Mononuclear cell (primary cell): Measurements from ENCODE around the gene AK4. TPM values are rescaled to one million over a fixed set of nuclear protein-coding genes. Genes with fewer than 3 reads are reported as not detected.
"Not testable (repeated sequence)": the region's sequence is repeated elsewhere in the genome, so short reads cannot be mapped to it uniquely, and the experiment has no call there.

Source experiments
- H3K27me3 ChIP-seq: 2 replicates; pipeline ENCODE4 v1.6.0; 2011; ENCODE audit warnings: low read length, control low read depth; ENCODE audit not compliant: insufficient read depth
- H3K4me1 ChIP-seq: 2 replicates; pipeline ENCODE4 v1.5.1; 2011; ENCODE audit warnings: mild to moderate bottlenecking, low read length, control low read depth; ENCODE audit not compliant: insufficient read depth
- H3K4me3 ChIP-seq: 2 replicates; pipeline ENCODE4 v1.5.1; 2011; ENCODE audit warnings: mild to moderate bottlenecking, low read length, moderate library complexity
- H3K9me3 ChIP-seq: 2 replicates; pipeline ENCODE4 v1.5.1; 2011; ENCODE audit warnings: low read depth, mild to moderate bottlenecking, control low read depth, low read length
- total RNA-seq: library from RNA; depleted of rRNA; stranded (reverse); fragments of >200 nt; gene quantifications from one replicate; pipeline ENCODE4 v1.2.3, GENCODE V29; 2012

AK4 gene
- total RNA-seq, 1 donor: 2.9 TPM

DNA sequence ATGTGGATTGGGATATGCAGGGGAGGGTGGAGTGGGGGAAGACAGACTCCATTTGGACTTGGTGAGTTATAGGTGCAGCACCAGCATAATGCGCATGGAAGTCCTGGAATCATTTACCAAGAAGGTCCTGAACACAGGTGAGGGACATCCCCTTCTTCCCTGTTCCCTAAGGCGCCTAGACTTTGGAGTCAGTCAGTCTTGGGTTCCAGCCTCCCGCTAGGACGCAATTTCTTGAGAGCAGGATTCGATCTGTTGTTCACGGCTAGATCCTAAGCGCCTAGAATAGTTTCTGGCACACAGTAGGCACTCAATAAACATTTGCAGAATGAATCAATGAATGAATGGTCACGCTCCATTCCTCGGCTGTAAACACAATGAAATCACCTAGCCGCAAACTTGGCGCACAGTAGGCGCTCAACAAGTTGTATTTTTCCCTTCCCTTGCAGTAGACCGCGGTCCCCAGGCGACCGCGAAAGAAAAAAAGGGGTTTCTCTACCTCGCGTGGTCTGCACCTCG lies 1.0 kb upstream of the AK4 start:
- H3K4me3 ChIP-seq: peak overlapping the region; percentile 46
- peaks cover 29% of the 10 kb centered on the region for H3K27me3 ChIP-seq

DNA sequence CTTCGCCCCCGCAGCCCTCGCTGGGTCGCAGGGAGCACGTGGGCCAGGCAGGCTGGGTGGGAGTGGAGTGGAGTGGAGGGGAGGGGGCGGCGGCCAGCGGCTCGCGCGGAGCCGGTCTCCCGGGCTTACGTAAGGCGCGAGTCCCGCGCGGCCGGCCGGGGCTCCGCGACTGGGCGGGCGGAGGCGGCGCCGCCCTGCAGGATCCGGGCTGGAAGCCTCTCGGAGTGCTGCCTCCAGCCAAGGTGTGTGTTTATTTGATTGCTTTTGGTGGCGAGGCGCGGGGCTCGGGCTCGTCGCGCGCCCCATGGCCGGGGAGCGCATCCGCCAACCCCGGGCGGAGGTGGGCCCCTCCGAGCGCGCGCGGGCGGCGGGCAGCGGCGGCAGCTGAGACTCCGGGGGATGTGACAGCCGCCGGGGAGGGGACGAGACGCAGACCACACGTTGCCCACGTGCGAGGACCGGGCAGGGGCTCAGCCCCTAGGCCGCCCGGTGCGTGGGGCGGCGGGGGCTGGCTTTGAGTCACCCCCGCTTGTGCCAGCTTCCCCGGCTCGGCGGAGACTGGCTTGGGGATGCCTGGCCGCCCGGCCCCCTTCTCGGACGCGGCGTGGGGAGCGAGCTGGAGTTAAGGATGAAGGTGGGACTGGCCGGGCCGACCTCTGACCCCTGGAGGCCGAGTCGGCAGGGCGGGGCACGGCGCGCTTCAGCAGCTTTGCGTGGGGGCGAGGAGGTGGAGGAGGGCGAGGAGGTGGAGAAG lies 402 bp upstream of the AK4 start:
- Histone ChIP-seq H3K4me3 (peak overlapping the region; percentile 46), H3K27me3 (peaks cover 29% of the 10 kb centered on the region), H3K9me3 (no peaks in the 10 kb centered on the region), H3K4me1 (peaks cover 18% of the 10 kb centered on the region)

More for the DNA sequence above, 1.0 kb upstream of the AK4 start:
- H3K9me3 ChIP-seq: no peaks in the 10 kb centered on the region
- peaks cover 18% of the 10 kb centered on the region for H3K4me1 ChIP-seq

DNA sequence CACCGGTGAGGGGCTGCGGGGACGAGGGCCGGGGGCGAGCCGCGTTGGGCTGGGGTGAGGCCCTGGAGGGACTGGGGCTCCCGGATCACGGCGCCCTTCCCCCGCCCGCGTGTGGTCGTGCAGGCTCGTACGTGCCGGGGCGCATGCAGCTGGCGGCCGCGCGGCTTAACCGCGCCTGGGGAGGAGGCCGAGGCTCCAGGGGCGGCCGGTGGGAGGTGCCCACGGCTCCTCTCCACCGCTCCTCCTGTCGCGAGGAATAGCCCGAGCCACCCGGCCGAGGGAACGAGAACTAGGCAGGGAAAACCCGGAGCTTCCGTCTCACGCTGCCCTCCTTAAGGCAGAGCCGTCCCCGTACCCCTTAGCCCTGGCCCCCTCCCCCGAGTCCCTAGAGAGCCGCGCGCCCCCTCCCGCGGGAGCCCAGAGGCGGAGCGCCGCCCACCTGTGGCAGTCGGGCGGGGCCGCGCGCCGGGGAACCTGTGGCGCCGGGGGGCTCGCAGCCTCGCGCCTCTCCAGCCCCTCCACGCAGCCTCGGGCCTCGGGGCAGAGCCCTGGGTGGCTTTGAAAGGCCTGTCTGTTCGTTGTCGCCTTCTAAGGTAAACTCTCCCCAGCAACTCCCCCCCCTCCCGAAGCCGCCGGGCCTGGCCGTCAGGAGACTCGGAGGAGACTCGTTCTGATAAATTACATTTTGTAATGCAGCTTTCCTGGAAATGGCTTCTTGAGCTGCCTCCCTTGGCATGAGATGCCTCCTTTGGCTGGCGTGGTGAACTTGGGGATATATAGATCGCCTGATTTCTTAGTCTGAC lies 746 bp downstream of the AK4 start:
- Histone ChIP-seq H3K4me1 (peaks cover 18% of the 10 kb centered on the region), H3K9me3 (no peaks in the 10 kb centered on the region), H3K4me3 (peak overlapping the region; percentile 46), H3K27me3 (peaks cover 29% of the 10 kb centered on the region)

DNA sequence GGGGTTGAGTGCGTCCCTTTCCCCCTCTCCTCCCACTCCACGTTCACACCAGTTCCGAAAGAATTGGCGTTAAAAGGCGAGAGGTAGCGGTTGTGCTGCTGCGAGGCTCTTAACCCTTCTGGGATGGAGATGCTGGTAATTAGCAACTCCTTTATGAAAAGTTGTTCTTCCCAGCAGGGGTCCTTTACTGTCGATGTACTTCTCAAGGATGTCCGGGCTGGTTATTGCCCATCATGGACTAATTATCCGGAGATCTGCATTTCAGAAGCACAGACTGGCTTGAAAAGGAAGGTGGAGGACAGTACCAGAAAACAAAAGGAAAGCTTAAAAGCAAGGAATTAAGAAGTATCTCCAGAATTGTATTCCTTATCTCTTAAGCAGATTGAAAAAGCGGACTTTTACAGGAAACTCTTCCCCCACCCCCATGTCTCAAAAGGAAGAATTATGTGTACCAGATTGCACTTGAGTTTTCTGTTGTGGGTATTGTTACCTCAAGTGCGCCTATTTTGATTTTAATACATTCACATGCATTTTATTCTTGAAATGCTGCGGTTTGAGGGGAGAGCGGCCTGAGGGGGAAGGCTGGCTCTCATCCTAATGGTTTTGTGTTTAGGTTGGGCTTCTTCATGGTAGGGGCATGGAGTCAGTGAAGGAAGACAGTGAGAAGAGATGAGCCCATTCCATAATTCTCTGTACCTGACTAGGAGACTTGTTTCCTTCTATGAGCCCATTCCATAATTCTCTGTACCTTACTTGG lies 1.5 kb downstream of the AK4 start:
- Histone ChIP-seq H3K9me3 (no peaks in the 10 kb centered on the region), H3K27me3 (peaks cover 29% of the 10 kb centered on the region), H3K4me1 (peaks cover 18% of the 10 kb centered on the region), H3K4me3 (peak overlapping the region; percentile 46)

DNA sequence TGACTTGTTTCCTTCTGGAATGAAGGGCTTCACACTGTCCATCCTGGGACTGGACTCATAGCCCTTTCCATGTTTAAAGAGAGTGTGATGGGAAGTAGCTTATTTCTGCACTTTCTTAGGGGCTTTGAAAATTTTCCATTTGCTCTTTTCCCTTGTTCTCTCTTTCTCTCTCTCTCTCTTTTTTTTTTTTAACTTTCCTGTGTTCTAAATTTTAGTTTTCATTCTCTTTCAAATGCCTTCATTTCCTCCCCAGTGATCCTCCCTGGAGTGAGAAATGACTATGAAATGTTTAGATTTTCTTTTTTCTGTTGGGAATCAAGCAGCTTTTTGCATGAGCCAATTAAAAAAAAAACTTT lies 2.1 kb downstream of the AK4 start:
- Histone ChIP-seq H3K4me1 (peaks cover 18% of the 10 kb centered on the region), H3K9me3 (no peaks in the 10 kb centered on the region), H3K4me3 (no peak overlapping the region), H3K27me3 (peaks cover 29% of the 10 kb centered on the region)

DNA sequence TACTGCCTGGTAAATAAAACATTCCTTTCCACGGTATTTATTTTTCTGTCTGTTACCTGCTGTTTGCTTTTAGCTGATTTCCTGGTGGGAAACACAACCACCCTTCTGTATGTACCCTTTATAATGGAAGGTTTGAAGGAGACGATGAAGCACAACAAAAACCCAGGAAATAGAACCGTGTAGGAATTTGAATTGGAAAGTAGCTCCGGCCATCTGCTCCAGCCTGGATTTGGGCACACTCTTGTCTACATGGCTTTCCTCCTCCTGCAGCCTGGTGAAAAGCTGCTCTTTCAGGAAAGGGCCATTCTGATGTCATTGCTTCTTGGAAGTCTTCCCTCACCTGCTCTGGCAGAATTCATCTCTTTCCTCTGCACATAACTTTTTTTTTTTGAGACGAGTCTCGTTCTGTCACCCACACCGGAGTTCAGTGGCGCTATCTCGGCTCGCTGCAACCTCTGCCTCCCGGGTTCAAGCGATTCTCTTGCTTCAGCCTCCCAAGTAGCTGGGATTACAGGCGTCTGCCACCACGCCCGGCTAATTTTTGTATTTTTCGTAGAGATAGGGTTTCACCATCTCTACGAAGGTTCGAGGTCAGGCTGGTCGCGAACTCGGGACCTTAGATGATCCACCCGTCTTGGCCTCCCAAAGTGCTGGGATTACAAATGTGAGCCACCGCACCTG lies 2.7 kb downstream of the AK4 start:
- no peaks in the 10 kb centered on the region for H3K9me3 ChIP-seq
- no peak overlapping the region for H3K4me3 ChIP-seq
- H3K27me3 ChIP-seq: peaks cover 27% of the 10 kb centered on the region
- peaks cover 18% of the 10 kb centered on the region for H3K4me1 ChIP-seq

DNA sequence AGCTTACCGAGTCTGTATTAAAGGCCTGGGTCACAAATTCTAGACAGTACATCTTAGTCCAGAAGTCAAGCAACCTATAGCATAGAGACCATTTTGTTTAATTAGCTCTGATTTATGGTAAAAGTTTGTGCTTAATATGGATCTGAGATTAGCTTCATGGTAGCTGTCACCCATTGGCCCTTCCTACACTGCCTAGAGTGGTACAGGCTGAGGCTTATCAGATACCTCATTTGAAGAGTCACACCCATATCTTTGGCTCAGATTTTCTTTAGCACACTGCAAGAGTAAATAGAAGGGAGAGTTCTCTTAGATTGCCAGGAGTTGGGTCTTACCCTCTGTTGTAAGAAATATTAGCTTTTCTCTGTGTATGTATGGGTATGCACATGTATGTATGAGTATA lies 3.6 kb downstream of the AK4 start:
- H3K27me3 ChIP-seq: peaks cover 21% of the 10 kb centered on the region

DNA sequence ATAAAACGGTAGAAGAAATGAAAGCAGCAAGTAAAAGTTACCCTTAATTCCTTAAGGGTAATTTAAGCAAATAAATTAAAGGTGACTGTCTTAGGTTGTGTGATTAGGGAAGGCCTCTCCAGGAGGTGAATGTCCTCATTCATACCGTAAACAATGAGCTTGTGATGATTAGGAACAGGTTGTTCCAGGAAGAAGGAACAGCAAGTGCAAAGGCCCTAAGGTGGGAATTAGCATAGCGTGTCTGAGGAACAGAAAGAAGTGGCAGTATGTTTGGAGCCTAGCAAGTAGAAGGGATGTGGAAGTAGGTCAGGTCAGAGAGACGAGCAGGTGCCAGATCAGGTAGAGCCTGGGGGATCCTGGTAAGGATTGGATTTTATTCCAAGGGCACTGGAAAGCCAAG lies 5.6 kb downstream of the AK4 start:
- peaks cover 14% of the 10 kb centered on the region for H3K27me3 ChIP-seq
- peaks cover 9% of the 10 kb centered on the region for H3K4me1 ChIP-seq
- no peak overlapping the region for H3K4me3 ChIP-seq
- H3K9me3 ChIP-seq: no peaks in the 10 kb centered on the region

More for the DNA sequence above, 3.6 kb downstream of the AK4 start:
- Histone ChIP-seq H3K9me3 (no peaks in the 10 kb centered on the region), H3K4me3 (no peak overlapping the region), H3K4me1 (peaks cover 16% of the 10 kb centered on the region)

DNA sequence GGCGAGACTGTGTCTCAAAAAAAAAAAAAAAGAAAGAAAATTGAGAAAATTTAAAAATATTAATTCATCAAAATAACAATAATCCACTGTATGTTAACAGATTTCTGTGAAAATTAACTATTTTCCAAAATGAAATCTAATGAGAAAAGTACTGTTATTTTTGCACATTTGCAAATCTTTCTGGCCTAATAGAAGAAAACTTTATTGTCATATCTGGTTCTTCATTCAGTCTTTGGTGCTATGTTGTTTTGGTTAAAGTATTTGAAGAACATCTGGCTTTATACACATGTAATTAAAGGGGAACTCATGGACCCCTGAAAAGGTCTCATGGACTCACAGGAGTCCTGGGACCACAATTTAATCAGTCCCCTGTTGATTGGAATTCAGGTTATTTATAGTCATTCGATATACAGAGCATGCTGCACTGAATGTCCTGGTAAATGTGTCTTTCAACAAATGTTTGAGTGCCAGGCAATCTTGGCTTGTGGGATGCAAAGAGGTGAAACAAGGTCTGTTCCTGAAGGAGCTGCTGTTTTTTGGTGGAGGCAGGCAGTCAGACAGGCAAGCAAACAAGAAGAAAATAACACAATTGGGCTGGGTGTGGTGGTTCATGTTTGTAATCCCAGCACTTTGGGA lies 9.0 kb downstream of the AK4 start:
- no peaks in the 10 kb centered on the region for H3K9me3 ChIP-seq
- H3K4me1 ChIP-seq: peaks cover 11% of the 10 kb centered on the region
- no peaks in the 10 kb centered on the region for H3K27me3 ChIP-seq
- H3K4me3 ChIP-seq: no peak overlapping the region

DNA sequence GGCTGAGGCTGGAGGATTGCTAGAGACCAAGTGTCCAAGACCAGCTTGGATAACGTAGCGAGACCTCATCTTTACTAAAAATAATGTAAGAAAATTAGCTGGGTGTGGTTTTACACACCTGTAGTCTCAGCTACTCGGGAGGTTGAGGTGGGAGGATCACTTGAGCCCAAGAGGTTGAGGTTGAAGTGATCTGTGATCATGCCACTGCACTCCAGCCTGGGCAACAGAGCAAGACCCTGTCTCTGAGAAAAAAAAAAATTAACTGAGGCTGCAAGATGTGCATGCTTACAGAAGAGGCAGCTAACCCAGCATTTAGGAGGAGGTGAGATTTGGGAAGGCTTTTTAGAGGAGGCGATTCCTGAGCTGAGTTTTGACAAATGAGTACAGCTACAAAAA lies 9.5 kb downstream of the AK4 start:
- H3K9me3 ChIP-seq: no peaks in the 10 kb centered on the region
- no peaks in the 10 kb centered on the region for H3K27me3 ChIP-seq
- peaks cover 11% of the 10 kb centered on the region for H3K4me1 ChIP-seq
- H3K4me3 ChIP-seq: no peak overlapping the region

DNA sequence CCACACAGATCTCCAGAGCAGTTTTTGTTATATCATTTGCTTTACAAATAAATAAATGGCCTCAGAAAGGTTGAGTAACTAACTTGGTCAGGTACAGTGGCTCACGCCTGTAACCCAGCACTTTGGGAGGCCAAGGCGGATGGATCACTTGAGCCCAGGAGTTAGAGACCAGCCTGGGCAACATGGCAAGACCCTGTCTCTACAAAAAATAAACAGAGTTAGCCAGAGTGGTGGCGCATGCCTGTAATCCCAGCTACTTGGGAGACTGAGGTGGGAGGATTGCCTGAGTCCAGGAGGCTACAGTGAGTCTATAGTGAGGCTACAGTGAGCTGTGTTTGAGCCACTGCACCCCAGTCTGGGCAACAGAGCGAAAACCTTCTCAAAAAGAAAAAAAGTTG lies 11.3 kb downstream of the AK4 start:
- H3K9me3 ChIP-seq, H3K4me3 ChIP-seq, H3K27me3 ChIP-seq: not testable (repeated sequence)
- peaks cover 20% of the 10 kb centered on the region for H3K4me1 ChIP-seq

DNA sequence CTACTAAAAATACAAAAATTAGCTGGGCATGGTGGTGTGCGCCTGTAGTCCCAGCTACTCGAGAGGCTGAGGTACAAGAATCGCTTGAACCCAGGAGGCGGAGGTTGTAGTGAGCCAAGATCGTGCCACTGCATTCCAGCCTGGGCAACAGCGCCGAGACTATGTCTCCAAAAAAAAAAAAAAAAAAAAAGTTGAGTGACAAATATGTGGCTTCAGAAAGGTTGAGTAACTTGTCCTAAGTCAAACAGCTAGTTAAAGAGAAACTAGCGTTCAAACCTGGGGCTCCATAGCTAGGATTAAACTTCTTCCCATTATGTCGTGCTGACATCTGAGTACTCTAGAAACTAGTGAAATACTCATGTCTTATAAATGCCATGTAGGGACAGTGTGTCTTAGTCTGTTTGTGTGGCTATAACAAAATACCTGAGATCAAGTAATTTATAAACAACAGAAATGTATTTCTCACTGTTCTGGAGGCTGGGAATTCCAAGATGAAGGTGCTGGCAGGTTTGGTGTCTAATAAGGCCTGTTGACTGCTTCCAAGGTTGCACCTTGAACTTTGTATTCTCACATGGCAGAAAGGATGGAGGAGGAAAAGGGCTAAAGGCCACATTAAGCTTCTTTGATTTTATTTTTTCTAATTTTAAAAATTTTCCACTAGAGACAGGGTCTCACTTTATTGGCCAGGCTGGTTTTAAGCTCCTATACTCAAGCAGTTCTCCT lies 12.0 kb downstream of the AK4 start:
- H3K4me1 ChIP-seq: peaks cover 25% of the 10 kb centered on the region
- no peaks in the 10 kb centered on the region for H3K9me3 ChIP-seq
- H3K4me3 ChIP-seq: no peak overlapping the region
- no peaks in the 10 kb centered on the region for H3K27me3 ChIP-seq

DNA sequence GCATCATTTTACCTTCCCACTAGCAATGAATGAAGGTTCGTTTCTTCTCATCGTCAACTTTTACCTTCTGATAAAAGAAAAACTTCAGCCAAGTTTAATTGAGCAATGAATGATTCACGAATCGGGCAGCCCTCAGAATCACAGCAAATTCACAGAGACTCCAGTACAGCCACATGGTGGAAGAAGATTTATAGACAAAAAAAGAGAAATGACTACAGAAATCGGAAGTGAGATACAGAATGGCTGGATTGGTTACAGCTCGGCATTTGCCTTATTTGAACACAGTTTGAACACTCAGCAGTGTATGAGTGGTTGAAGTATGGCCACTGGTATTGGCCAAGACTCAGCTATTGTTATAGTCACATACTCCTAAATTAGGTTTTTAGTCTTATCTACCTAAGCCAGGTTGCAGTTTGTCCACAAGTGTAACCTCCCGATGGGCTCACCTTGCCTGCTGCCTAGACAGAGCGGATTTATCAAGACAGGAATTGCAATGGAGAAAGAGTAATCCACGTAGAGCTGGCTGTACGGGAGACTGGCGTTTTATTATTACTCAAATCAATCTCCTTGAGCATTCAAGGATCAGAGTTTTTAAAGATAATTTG lies 15.3 kb downstream of the AK4 start:
- no peak overlapping the region for H3K4me3 ChIP-seq
- no peaks in the 10 kb centered on the region for H3K9me3 ChIP-seq
- peaks cover 45% of the 10 kb centered on the region for H3K4me1 ChIP-seq
- H3K27me3 ChIP-seq: no peaks in the 10 kb centered on the region
